T-helper 2 cell treated with Interferon-gamma antibody and Interleukin-4, amounts not matched to agents 100 ng/mL and 5 ng/mL, for 36 hours (primary cell): ENCODE data around the gene SYT17. TPM values are rescaled to one million over a fixed set of nuclear protein-coding genes. Genes with fewer than 3 reads are reported as not detected.
"Not testable (repeated sequence)": the region's sequence is repeated elsewhere in the genome, so short reads cannot be mapped to it uniquely, and the experiment has no call there.

ENCODE experiments used
- intact Hi-C: fragments of 100-400 bp; cut with micrococcal nuclease; formaldehyde crosslinking; loops from one replicate; pipeline ENCODE4 v1.15.1; 2023
- total RNA-seq: library from RNA; stranded (reverse); gene quantifications from 2 replicates; pipeline ENCODE4 v1.2.3, GENCODE V29; 2022

The SYT17 gene
- total RNA-seq, 1 donor from 2014 or later, result not detected

- intact Hi-C loops, result no loop called here
Measured at GRCh38 chr16:19173059-19173458, 5.0 kb downstream of the SYT17 start.

- intact Hi-C loops, result no loop called here
Measured at GRCh38 chr16:19173649-19174383, 5.8 kb downstream of the SYT17 start.

GRCh38 chr16:19174478-19174877 lies 6.4 kb downstream of the SYT17 start:
- intact Hi-C loops, result no loop called here

- intact Hi-C loops, result loop anchor here (5.0 kb wide), 1 partner anchor 83 kb away; no protein-coding TSS in a partner anchor
Measured at GRCh38 chr16:19175492-19176262, 7.6 kb downstream of the SYT17 start.

GRCh38 chr16:19177111-19177739 lies 9.2 kb downstream of the SYT17 start:
- intact Hi-C loops, result loop anchor here (5.0 kb wide), 1 partner anchor 85 kb away; no protein-coding TSS in a partner anchor

GRCh38 chr16:19179546-19180490 lies 11.8 kb downstream of the SYT17 start:
- intact Hi-C loops, result loop anchor here (5.0 kb wide), 1 partner anchor 88 kb away; no protein-coding TSS in a partner anchor

- intact Hi-C loops, result no loop called here
Measured at GRCh38 chr16:19180741-19181140, 12.7 kb downstream of the SYT17 start.

GRCh38 chr16:19182481-19182880 lies 14.4 kb downstream of the SYT17 start:
- intact Hi-C loops, result no loop called here

- intact Hi-C loops, result no loop called here
Measured at GRCh38 chr16:19183187-19183586, 15.1 kb downstream of the SYT17 start.

GRCh38 chr16:19184823-19185509 lies 16.9 kb downstream of the SYT17 start:
- intact Hi-C loops, result no loop called here

- intact Hi-C loops, result no loop called here
Measured at GRCh38 chr16:19185510-19185851, 17.4 kb downstream of the SYT17 start.

GRCh38 chr16:19186408-19186807 lies 18.4 kb downstream of the SYT17 start:
- intact Hi-C loops, result no loop called here

GRCh38 chr16:19187961-19188360 lies 19.9 kb downstream of the SYT17 start:
- intact Hi-C loops, result not testable (repeated sequence)

GRCh38 chr16:19188406-19188805 lies 20.4 kb downstream of the SYT17 start:
- intact Hi-C loops, result no loop called here

- intact Hi-C loops, result no loop called here
Measured at GRCh38 chr16:19192865-19193264, 24.8 kb downstream of the SYT17 start.

GRCh38 chr16:19196871-19197270 lies 28.8 kb downstream of the SYT17 start:
- intact Hi-C loops, result no loop called here

- intact Hi-C loops, result no loop called here
Measured at GRCh38 chr16:19203374-19203966, 35.4 kb downstream of the SYT17 start.

- intact Hi-C loops, result no loop called here
Measured at GRCh38 chr16:19210280-19210924, 42.4 kb downstream of the SYT17 start.

- intact Hi-C loops, result no loop called here
Measured at GRCh38 chr16:19210968-19211367, 42.9 kb downstream of the SYT17 start.
